NCI-H69 (cell line): ENCODE measurements around the gene ERAL1.
"Not testable (repeated sequence)": the region's sequence is repeated elsewhere in the genome, so short reads cannot be mapped to it uniquely, and the experiment has no call there.

ENCODE experiments used
- DNase-seq: peaks from one replicate; lab custom pipeline; 2025; lab: John Stamatoyannopoulos, UW

ERAL1 gene

GRCh38 chr17:28854457-28855335, at the start of gene ERAL1:
Gene ERAL1 (plus strand): TSS chr17:28855016. CDS start chr17:28855035, 19 bp downstream.
- peak; percentile 95 for DNase-seq

- DNase-seq = peak; percentile 85
Observed at GRCh38 chr17:28807925-28808634, 46.7 kb upstream of the ERAL1 start.

GRCh38 chr17:28810437-28810836, 44.4 kb upstream of the ERAL1 start:
- DNase-seq = no peak

GRCh38 chr17:28811651-28812090, 43.1 kb upstream of the ERAL1 start:
- peak; percentile 70 for DNase-seq

GRCh38 chr17:28812091-28812747, 42.6 kb upstream of the ERAL1 start:
- peak; percentile 99 for DNase-seq

GRCh38 chr17:28812748-28813377, 42.0 kb upstream of the ERAL1 start:
- DNase-seq = no peak

GRCh38 chr17:28816540-28816939, 38.3 kb upstream of the ERAL1 start:
- no peak for DNase-seq

GRCh38 chr17:28818819-28819221, 36.0 kb upstream of the ERAL1 start:
- DNase-seq = peak; percentile 61

- DNase-seq = no peak
Observed at GRCh38 chr17:28819582-28819981, 35.2 kb upstream of the ERAL1 start.

GRCh38 chr17:28827672-28828071, 27.1 kb upstream of the ERAL1 start:
- DNase-seq = no peak

- DNase-seq = no peak
Observed at GRCh38 chr17:28828294-28829040, 26.3 kb upstream of the ERAL1 start.

GRCh38 chr17:28834420-28834819, 20.4 kb upstream of the ERAL1 start:
- DNase-seq = no peak

- not testable (repeated sequence) for DNase-seq
Observed at GRCh38 chr17:28836541-28836940, 18.3 kb upstream of the ERAL1 start.

- DNase-seq = no peak
Observed at GRCh38 chr17:28839221-28839620, 15.6 kb upstream of the ERAL1 start.

GRCh38 chr17:28841901-28842281, 12.9 kb upstream of the ERAL1 start:
- no peak for DNase-seq

GRCh38 chr17:28842282-28843012, 12.4 kb upstream of the ERAL1 start, which contains the start of gene FAM222B:
Gene FAM222B (minus strand): TSS chr17:28842790. CDS start chr17:28766667, 76,123 bp downstream.
- DNase-seq = peak; percentile 96

- DNase-seq = no peak
Observed at GRCh38 chr17:28843816-28844148, 11.0 kb upstream of the ERAL1 start.

GRCh38 chr17:28846231-28846630, 8.6 kb upstream of the ERAL1 start:
- no peak for DNase-seq

GRCh38 chr17:28846699-28847098, 8.1 kb upstream of the ERAL1 start:
- DNase-seq = not testable (repeated sequence)

- DNase-seq = peak; percentile 58
Observed at GRCh38 chr17:28848667-28849066, 6.1 kb upstream of the ERAL1 start.

GRCh38 chr17:28849281-28849680, 5.5 kb upstream of the ERAL1 start:
- DNase-seq = peak; percentile 43
